ENCODE data around the gene SCAF8.
"Not testable (repeated sequence)": the region's sequence is repeated elsewhere in the genome, so short reads cannot be mapped to it uniquely, and the experiment has no call there.

Gene SCAF8

DNA sequence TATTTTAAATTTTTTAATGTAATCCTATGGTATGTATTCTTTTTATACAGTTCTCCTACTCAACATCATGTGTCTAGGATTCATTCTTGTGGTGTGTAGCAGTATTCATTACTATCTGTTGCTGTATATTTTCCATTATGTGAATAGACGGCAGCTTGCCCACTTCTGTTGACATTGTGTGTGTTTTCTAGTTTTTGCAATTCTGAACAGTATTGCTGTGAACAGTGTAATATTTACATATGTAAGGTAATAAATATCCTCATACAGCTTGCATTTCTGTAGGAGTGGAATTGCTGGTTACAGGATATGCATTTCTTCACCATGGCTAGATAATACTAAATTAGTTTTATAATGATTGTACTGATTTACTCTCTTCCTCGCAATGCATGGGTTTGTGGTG lies 51.9 kb downstream of the SCAF8 start:
- DNase-seq (ENCODE audit: low read depth), result no peak

DNA sequence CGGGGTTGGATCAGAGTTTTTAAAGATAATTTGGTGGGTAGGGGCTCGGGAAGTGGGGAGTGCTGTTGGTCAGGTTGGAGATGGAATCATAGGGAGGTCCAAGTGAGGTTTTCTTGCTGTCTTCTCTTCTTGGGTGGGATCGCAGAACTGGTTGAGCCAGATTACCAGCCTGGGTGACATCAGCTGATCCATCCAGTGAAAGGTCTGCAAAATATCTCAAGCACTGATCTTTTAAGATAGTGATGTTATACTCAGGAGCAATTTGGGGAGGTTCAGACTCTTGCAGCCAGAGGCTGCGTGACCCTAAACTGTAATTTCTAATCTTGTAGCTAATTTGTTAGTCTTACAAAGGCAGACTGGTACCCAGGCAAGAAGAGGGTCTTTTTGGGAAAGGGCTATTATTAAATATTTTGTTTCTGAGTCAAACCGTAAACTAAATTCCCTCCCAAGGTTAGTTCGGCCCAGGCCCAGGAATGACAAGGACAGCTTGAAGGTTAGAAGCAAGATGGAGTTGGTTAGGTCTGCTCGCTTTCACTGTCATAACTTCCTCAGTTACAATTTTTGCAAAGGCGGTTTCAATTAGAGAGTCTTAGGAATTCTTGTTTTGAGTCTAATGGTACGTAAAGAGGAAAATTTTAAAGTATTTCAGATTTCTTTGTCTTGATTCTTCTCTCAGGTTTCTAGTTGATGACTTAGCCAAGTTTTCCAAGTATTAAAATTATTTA lies 53.1 kb downstream of the SCAF8 start:
- DNase-seq (ENCODE audit: low read depth), result no peak

DNA sequence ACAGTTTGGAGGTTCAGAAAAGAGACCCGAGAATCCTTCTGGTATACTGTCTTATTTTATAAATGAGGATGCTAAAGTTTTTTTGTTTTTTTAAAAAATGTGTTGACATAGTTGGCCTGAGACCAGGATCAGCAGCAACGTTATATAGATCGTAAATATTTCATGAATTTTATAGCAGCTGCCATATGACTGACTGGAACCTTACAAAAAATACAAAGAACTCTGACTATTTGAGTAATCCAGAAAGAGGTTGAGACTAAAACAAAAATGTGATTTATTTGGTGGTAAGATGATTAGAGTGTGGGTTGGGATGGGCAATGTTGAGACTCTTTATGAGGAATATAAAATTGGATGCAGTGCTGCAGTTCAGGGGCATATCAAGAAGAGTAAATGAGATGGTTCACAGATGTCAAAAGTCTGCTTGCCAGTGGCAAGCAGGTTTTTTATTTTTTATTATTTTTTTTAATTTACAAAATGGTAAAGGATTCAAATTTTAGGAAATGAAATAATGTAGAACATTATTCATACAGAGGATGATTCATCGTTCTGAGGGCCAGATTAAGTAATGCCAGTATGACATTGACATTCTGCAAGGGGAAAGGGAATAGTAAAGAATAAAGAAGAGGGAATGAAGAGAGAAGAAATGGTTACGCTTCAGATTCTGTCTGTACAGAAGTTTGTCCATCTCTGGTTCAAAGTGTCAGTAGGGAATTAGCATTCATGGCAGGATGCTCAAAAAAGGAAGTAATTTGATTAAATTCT lies 58.5 kb downstream of the SCAF8 start:
- DNase-seq (ENCODE audit: low read depth), result no peak

DNA sequence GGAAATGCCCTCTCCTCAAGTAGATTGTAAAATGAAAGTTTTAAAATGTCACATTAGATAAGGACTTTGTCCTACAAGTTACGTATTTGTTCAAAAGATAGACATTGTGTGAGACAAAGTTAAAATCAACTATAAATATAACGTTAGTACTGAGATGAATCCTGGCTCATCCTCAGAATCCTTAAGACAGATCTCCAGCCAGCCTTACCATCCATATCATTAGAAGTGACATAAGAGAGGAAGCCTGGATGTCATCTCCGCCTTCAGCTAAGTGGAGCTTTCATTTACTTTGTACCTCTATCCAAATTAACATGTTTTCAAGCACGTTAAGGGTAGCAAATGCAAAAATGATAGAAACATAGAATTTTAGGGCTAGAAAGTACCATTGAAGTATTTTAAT lies 59.1 kb downstream of the SCAF8 start:
- DNase-seq (ENCODE audit: low read depth), result no peak

DNA sequence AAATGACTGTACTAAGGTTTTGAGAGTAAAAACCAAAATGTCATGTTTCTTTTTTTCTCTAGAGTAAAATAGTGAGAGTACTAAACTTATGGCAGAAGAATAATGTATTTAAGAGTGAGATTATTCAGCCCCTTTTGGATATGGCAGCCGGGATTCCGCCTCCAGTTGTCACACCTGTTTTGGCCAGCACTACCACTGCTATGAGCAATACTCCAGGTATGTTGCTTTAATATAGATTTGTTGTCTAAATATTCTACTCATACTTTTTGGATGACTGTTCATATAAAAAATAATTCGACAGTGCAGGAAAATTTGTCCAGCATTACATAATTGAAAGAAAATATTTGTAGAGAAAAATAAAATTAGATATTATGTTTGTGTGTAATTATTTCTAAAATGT lies 59.5 kb downstream of the SCAF8 start:
- peak; percentile 15 for DNase-seq (ENCODE audit: low read depth)

DNA sequence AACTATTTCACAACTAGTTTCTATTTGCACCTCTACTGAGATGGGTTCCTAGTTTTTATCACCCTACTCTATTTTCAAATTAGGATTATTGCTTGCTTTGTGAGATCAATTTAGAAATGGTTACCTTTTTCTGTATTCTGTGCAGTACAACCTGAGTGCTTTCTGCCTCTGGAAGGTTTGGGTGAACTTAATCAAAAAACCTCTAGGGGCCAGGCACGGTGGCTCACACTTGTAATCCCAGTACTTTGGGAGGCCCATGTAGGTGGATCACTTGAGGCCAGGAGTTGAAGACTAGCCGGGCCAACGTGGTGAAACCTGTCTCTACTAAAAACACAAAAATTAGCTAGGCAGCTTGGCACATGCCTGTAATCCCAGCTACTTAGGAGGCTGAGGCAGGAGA lies 63.3 kb downstream of the SCAF8 start:
- DNase-seq (ENCODE audit: low read depth), result no peak

DNA sequence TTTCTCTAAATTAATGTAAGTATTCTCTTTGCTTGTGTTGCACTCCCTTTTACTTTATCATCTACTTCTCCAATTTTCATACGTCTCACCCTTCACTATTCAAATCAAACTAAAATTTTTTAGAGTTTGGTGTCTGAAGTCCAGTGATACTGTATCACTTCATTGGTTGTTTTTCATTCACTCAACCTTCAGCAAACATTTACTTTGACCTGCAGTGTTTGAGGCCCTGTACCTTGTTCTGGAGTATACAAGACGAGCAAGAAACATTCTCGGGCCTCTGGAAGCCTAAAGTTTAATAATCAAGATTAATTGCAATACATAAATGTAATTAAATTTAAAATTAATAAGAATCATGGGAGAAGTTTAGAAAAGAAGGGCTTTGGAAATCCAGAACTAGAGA lies 64.6 kb downstream of the SCAF8 start:
- DNase-seq (ENCODE audit: low read depth), result no peak

DNA sequence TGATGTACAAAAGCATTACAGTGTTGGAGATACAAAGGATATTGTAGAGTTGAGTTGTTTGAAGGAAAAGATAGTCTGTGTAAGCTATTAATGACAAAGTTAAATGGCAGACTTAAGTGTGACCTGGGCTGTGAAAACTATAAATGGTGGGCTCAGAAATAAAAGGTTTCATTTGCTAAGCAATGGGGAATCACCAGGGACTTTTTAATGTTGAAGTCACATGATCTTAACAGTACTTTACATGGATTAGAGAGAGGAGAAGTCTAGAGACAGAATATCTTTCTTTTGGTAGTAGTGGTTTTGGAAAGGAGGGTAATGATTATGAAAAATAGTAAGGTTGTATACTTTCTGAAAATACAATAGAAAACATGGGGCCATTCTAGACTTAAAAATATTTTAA lies 67.1 kb downstream of the SCAF8 start:
- DNase-seq (ENCODE audit: low read depth), result no peak

DNA sequence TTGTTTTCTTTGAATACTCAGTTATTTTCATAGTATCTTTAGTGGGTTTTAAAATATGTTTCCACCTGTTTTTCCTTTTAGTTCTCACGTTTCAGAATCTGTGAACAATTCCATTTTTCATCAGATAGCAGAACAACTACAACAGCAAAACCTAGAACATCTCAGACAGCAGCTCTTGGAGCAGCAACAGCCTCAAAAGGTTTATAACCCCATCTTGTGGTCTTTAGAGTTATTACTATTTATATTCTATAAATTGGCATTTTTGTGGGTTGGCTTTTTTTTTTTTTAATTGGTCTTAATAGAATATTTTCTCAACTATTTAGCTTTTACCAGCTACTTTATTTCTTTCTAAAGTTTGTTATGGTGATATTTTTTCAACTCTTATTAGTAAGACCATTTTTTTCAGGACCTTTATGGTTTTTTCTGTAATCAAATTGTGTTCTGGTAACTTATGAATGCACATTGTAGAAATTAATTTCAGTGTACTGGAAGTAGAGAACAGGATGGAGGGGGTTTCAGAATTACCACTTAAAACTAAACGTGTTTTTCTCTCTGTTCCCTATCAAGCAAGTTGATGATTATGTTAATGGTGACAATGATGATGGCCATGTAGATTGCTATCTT lies 72.2 kb downstream of the SCAF8 start:
- DNase-seq (ENCODE audit: low read depth), result no peak

DNA sequence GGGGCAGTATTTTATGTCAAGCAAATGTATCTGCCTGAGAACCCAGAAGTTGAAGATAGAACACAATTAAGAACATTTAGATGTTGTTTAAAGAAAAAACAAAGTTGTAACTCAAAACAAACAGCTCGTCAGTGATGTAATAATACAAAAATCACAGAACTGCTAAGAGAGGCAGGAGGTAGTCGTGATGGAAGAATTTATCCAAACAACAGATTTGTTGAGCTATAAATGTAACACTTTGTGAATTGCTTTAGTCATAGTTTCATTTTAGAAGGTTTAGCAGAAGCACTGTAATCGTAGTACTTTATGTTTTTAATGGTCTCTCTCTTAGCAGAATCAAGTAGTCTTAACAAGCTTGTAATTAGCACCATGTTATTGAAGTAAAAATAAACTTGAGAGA lies 73.6 kb downstream of the SCAF8 start:
- no peak for DNase-seq (ENCODE audit: low read depth)

DNA sequence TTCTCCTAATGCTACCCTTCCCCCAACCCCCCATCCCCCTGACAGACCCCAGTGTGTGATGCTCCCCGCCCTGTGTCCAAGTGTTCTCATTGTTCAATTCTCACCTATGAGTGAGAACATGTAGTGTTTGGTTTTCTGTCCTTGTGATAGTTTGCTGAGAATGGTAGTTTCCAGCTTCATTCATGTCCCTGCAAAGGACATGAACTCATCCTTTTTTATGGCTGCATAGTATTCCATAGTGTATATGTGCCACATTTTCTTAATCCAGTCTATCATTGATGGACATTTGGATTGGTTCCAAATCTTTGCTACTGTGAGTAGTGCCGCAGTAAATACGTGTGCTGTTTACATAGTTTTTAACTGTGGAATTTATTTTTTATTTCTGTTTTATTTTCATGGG lies 78.4 kb downstream of the SCAF8 start:
- DNase-seq (ENCODE audit: low read depth), result not testable (repeated sequence)

DNA sequence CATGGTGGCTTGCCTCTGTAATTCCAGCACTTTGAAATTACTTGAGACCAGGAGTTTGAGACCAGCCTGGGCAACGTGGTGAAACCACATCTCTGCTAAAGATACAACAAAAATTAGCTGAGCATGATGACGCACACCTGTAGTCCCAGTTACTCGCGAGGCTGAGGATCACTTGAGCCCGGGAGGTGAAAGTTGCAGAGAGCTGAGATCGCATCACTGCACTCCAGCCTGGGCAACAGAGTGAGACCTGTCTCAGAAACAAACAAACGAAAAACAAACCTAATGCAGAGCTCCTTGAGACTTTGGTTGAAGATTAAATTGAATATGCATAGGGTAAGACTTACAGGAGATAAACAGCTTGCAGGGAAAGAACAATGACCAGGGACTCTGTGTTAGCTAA lies 80.8 kb downstream of the SCAF8 start:
- no peak for DNase-seq (ENCODE audit: low read depth)

DNA sequence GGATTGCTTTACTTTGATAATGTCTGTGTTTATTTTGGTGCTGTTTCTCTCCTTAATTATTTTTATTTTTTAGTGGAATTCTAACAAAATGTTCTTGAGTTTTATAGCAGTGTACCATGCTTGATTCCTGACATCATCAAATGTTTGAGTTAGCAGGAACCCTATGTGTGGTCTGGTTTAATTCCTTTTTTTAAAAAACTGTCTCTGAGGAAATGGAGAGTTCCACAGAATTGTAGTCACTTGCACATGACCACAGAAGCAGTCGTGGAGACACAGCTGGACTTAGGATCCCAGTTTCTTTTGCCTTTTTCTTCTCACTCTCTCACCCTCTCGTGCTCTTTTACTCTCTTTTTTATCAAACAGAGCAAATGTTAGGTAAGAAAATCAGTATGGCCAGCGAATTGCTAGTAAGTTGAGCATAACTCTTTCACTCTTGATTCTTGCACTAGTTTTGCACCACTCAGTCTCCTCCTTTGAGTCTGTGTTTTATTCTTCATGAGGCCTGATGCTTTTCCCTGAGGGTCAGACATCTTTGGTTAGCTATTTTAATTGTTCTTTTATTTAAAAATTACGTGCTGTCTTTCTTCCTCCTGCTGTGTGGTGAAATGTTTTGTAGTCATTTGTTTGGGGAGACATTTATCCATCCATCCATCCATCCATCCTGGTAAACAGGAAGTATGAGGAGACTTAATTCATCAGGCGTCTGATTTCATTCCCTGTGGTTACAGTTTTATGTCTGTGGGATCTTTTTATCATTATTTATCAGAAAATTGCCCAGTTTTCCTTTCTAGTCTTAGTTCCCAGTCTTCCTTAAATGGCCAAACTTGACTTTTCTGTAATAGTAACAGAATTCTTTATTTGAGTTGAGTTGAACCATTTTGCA lies 83.0 kb downstream of the SCAF8 start:
- DNase-seq (ENCODE audit: low read depth), result no peak

DNA sequence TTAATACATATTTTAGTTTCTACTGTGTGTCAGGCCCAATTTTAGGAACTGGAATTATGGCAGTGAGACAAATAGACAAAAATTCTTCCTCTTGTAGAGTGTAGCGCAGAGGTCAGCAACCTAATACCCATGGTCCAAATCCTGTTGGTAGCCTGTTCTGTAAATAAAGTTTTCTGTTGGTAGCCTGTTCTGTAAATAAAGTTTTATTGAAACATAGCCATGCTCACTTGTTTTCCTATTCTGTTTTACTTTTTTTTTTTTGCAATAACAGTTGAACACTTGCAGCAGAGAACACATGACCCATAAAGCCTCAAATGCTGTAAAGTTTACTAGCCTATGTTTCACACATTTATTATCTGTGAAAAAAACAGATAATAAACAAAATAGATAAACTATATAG lies 87.9 kb downstream of the SCAF8 start:
- DNase-seq (ENCODE audit: low read depth), result no peak

DNA sequence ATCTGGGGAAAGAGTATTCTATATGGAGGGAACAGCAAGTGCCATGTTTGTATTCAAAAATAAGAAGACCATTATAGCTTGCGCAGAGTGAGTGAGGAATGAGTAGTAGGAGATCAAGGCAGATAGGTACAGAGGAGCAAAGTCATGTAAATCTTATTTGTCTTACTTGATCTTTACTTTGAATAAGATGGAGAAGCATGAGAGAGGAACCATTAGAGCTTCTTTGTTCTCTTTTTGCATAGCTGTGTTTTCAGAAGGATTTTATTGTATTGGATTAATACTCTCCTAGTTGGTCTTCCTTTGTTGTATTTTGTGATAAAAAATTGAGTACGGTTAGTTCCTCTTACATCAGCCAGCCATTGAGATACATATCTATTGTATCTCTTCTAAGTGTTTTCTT lies 88.4 kb downstream of the SCAF8 start:
- DNase-seq (ENCODE audit: low read depth), result no peak

DNA sequence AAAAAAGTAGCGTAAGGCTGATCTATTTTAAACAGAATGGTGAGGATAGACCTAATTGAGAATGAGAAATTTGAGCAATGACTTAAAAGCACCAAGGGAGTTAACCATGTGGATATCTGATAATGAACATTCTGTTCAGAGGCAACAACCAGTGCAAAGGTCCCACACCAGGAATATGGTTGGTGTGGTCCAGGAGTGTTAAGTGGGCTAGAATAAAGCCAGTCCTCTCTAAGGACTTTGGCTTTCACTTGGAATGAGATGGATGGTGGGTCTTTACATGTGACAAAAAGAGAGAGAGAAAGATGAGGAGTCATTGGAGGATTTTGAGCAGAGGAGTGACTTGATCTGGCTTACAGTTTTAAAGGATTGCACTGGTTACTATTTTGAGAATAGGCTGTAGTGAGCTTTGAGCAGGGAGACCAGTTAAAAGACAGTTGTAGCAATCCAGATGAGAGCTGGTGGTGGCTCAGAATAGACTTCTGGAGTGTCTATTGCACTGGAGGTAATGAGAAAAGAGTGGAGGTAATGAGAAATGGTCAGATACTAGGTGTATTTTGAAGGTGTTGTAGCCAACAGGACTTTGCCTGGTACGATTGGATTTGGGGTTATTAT lies 89.8 kb downstream of the SCAF8 start:
- no peak for DNase-seq (ENCODE audit: low read depth)

DNA sequence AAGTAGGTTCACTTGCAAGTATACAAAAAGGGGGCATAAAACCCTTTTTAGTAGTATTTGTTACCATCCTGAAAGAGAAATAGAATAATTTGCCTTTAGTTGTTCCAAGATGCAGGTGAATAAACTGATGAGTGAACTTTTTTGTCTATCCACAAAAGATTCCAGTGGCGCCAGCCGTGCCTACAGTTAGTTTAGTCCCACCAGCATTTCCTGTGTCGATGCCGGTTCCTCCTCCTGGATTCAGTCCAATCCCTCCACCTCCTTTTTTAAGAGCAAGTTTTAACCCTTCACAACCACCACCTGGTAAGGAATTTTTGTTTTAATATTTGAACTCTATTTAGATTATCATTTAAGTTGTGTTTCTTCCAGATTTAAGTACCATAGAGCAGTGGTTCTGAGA lies 90.9 kb downstream of the SCAF8 start:
- DNase-seq (ENCODE audit: low read depth), result no peak

DNA sequence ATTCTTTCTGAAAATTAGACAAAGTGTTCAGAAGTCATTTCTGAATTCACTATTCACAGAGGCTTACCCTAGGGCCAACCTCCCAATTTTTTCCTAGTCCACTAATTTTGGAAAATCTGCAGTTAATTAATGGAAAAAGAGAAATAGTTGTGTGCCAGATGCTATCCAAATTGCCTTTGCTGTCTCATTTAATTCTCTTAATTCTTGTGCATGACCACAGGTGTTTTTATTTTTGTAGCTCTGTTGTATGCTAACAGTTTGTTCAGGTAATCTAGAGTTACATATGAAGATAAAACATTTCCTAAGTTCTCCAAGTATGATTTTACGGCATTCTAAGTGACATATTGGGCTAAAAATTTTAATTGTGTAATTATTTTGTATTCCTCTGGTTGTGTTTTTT lies 96.8 kb downstream of the SCAF8 start:
- no peak for DNase-seq (ENCODE audit: low read depth)

DNA sequence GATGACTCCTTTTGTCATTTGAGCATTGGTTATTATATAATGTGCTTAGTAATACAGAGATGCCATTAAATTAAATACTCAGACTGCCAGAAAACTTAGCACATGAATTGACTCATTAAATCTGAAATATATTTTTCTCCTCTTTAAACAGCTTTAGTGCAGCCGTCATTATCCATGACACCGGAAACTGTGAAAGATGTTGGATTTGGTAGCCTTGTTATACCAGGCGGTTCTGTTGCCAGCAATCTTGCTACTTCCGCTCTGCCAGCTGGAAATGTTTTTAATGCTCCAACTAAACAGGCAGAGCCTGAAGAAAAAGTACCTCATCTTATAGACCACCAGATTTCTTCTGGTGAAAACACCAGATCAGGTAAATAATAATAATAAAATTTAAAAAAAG lies 97.6 kb downstream of the SCAF8 start:
- DNase-seq (ENCODE audit: low read depth), result no peak

DNA sequence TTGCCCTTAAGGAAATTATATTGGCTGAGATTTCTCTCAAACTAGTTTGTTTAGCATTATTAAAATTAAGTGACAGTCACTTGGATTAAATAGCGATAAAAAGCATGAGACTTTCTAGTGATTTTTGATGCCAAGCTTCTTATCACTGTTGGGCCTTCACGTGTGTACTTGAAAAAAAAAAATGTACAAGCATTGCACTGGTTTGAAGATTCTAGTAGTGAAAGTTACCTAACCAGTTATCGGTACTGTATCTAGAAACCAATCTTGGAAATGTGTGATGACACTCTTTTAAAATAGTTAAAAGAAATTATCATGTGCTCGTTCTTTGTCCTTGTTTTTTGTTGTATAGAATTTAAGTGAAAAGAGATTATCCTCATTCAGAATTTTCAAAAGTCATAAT lies 102.1 kb downstream of the SCAF8 start:
- DNase-seq (ENCODE audit: low read depth), result no peak

DNA sequence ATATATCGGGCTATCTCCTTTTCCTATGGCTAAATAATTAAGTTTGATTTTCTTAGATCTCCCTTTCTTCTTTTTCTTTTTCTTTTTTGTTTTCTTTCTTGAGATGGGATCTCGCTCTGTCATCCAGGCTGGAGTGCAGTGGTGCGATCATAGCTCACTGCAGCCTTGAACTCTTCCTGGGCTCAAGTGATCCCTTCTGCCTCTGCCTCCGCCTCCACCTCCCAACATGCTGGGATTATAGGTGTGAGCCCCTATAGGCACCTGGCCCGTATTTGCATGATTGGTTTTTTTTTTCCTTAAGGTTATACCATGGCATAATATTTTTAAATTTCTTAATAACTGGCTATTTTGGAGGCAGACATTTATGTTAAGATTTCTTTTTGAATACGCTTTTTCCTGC lies 106.3 kb downstream of the SCAF8 start:
- no peak for DNase-seq (ENCODE audit: low read depth)

DNA sequence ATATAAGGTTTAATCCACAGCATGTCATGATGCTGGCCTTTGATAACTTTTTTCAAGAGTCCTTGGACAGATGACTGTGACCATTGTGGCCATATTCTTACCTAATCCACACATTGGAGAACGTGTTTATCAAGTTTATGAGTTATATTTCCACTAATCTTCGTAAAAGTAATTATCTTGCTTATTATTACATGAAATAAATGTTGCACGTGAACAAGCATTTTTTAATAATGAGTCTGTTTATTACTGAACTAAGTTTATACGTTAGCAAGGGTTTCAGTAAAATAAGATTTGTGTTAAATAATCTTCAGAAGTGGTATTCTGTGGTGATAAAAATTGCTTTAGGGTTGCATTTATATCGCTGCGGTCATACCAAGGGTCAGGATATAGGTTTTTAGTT lies 107.1 kb downstream of the SCAF8 start:
- no peak for DNase-seq (ENCODE audit: low read depth)
